Stimulated activated CD4-positive, alpha-beta T cell treated with anti-CD3 and anti-CD28 coated beads, Interleukin-15, amount 100 ng/mL, for 1 hour (primary cell): Measurements from ENCODE around the gene SAP30BP.

Experiments used
- DNase-seq, 2 donors: peaks; one replicate each; pipeline ENCODE4 v3.0.0-alpha.2; 2020; ENCODE audit warnings: low read depth in 1 of 2, low spot score in 1 of 2

The SAP30BP gene

DNA sequence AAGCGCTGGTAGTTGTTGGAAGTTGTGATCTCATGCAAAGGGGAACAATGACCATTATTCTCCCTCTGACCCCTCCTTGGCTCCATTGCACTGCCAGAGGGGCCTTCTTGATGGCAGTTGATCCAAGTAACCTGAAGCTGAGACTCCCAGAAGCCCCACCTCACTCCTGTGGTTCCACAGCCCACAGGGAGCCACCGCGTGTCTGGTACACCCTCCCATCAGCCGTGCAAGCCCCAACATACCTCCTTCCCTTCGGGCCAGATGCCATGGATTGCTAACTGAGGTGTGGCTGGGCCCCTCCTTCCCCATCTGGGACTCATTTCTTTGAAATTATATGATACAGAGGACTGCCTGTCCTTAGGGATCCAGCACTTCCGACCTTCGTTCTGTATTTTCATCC lies 17.8 kb downstream of the SAP30BP start:
- DNase-seq: no peak

DNA sequence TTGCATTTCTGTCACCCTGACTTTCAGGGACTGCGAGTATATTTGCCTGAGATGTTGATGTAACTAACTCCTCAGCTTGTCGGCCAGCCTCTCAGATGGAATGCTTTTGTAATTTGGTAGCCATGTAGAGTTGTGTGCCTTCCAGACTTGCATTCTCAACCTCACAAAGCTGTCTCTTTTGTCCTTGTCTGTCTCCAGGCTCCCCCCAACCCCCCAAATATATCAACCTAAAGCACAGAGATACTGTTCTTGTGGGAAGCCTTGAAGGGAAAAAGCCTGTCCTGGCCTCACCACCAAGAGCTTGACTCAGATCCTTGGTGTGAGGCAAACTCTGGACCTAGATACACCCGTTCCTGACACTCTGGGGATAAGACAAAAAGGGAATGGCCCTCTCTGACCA lies 18.4 kb downstream of the SAP30BP start:
- DNase-seq: no peak

DNA sequence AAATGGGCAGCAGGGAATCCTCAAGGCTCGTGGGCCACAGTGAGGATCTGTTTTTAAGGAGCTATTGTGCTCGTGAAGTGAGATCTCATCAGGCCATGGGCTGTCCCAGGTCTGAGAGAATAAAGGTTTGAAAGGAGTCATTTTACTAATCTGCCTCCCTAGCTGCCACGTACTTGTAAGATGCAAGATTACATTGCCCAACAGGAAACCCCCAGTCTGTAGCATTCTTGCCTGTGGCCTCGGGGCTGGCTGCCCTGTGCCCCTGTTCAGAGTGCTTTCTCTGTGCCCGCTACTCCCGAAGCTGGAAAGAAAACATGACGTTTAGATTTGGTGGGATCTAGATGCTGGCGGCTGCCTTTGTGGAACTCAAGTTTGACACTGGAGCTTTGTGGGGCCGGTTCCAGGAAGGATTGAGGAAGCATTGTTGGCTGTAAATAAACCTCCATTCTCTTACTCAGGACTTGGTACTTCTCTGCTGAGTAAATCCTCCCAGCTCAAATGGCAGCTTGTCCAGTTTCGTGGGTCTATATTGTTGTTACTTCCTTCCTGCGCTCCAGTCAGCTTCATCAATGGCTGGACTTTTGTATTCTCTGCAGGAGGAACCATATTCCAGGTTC lies 21.2 kb downstream of the SAP30BP start:
- no peak for DNase-seq

DNA sequence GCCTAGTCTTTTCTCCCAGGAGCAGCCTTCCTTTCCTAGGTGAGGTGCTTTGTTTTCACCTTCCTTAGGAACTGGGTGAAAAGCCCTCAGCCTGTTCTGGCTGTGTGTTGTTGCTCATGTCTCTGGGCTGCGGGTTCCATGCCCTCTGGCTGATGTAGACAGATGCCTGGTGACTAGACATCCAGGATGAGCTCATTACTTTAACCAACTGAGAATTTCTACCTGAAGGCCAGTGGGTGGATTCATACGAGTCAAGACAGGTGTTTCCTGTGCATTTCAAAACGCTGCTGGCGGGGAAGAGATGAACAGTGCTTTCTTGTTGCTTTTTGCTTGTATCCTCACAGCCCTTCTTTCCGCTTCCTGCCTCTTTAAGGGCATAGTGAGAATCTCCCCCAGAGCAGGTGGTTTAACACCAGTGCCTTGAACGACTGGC lies 22.3 kb downstream of the SAP30BP start:
- peak in 1 of 2 donors; percentile 7 for DNase-seq

DNA sequence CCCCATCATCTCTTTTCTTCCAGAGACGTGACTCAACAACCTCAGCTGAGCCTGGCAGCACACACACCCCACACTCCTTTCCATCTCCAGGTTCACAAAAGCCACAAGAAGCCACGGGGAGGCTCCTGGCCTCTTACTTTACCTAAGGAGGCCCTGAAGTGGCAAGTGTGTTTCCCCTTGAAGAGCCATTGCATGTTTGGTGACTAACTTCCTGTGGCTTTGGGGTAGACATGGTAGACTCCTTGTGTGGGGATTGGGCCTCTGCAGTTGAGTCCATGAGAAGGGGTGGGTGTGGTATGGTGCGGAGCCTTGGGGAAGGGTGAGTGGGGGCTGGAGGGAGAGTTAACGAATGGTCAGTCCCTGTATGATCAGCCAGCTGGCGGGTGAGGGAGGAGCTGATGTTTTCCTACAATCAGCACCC lies 24.2 kb downstream of the SAP30BP start:
- no peak for DNase-seq

DNA sequence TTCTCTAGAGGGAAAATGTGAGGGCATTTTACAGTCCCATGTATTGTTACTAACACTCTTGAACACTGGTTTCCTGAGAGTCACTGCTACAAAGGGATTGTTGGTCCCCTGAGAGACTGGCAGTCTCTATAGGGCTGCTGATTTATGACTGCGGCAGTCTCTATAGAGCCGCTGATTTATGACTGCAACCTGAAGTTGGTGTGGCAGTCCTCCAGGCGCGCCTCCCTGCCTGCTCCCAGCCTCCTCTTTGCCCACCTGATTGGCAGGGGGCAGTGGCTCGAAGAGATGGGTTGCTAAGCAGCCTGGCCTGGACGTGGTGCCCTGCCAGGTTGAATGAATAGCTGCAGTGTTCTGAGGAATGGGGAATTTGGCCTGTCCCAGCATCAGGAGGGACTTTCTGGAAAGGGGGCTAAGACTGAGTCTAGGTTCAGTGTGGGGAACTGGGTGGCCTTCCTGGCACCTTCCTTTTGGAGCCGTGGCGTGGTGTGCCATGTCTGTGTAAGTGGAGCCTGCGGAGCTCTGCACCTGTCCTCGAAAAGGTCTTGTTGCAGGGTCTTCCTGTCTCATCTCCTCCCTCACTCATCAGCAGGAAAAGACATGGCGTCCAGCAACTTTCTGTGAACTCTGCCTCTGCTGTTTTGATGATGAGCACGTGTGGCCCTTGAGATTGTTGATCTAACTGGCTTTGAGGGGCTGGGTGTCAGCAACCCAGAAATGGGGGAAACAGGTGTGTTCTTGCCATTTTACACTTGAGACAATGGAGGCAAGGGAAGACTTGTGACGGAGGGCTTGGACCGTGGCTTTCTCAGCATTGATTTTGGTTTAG lies 24.9 kb downstream of the SAP30BP start:
- DNase-seq: no peak

DNA sequence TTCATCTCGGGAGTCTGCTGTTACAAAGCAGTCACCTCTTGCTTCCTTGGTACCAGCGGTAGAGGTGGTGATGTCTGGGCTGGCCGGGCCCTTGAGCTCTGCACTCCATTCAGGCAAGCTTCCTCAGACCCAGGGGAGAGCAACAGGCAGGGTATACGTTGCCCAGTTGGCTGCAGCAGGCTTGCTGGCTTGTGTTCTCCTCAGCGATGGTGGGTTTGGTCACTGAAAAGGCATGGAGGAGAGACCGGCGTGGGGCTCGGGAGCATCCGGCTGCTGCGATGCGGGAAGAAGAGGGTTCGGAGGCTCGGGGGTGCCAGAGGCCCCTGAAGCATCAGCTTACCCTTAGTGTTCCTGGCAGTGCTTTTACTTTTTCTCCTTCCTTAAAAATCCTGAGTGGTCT lies 25.8 kb downstream of the SAP30BP start:
- DNase-seq: no peak

DNA sequence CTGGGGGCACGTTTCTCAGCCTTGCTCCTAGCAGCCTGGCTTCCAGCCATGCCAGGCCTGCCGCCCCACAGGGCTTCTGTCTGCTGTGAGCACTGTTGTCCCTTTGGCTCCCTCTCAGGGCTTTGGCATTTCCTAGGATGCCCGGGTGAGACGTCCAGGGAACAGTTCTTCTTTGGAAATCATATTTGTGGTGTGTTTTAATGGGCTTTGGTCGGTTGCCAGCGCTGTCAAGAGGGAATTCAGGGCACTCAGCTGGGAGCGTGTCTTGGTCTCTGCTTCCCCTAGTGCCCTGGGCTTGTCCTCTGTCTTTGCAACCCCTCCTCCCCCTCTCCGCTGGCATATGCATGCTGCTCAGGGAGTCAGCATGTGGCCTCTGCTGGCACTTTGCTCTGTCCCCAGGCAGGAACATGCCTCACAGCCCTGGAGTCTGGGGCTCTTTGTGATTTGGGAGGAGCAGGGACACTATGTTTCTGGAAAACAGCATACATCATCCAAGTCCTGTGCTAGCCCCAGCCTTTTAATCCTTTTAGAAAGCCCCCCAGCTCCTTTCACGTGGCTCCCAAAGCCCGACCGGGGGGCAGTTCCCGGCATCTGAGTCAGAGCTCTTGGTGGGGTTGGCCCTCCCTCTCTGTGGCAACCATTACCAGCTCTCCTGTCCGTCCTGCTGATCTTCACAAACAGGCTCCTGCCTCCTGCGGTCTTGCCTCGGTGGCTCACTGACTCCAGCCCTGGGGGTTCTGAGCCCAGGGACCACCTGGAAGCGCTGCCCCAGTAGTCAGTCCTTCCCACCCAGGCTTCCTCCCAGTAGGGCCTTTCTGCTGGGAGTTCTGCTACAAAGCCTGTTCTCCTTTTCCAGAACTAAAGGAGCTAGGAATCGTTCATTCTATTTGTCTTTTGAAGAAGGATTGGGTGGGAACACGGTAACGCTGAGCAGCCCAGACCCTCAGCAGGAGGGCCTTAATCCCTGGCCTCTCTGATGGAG lies 26.7 kb downstream of the SAP30BP start:
- no peak for DNase-seq

DNA sequence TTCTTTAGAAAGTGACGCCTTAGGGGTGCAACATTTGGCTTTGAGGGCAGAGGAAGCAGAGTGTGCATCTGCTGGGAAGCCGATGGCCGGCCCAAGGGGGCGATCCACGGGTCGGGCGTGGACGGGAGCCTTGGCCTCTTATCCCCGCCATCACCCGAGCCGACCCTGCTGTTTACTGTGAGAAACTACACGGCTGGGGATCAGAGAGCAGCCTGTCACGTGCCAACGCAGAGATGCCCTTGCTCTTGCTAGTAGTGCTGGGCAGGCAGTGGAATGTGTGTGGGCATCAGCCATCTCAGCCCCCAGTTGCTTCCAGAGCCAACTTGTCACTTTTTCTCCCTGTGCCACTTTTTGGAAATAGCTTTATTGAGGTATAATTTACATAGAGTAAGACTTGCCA lies 27.4 kb downstream of the SAP30BP start:
- no peak for DNase-seq

DNA sequence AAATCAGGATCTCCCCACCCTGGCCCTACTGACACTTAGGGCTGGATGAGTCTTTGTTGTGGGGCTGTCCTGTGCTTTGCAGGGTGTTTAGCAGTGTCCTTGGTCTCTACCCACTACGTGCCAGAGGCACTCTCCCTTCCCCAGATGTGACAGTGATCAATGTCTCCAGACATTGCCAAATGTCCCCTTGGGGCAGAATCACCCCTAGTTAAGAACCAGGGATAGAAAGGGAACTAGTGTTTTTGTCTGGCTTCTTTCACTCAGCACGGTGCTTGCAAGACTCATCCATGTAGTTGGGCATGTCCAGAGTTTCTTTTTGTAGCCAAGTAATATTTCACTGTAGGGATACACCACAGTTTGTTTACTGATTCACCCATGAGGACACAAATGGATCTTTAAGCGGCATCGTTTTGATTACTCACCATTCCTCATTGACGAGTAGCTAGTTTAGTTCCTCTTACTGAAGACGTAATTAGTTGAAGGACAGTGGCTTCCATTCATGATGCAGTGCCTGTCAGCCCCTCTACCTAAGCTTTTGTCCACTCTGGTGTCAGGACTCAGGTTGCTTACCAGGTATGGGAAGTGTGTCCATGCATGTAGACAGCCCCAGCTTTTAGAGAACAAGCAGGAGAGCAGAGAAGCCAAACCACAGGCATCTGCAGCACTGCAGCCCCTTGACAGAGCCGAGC lies 28.1 kb downstream of the SAP30BP start:
- no peak for DNase-seq

DNA sequence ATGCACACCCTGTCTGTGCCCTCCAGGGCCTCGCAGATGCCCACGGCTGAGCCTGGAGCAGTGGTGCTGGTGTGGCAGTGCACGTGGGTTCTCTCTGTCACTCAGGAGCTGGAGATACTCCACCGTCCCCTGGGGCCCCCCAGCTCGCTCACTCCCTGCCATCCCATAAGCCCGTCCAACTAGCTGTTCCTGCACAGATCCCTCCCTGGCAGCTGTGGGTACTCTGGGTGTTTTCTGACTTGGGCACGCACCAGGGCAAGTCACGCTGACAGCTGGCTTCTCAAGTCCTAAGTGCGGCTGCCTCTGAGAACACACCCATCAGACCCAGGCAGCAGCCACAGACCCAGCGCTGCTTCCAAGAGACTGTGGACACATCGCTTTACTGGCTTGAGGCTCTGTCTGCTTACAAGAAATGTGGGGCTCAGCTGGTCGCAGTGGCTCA lies 28.7 kb downstream of the SAP30BP start:
- DNase-seq: no peak

DNA sequence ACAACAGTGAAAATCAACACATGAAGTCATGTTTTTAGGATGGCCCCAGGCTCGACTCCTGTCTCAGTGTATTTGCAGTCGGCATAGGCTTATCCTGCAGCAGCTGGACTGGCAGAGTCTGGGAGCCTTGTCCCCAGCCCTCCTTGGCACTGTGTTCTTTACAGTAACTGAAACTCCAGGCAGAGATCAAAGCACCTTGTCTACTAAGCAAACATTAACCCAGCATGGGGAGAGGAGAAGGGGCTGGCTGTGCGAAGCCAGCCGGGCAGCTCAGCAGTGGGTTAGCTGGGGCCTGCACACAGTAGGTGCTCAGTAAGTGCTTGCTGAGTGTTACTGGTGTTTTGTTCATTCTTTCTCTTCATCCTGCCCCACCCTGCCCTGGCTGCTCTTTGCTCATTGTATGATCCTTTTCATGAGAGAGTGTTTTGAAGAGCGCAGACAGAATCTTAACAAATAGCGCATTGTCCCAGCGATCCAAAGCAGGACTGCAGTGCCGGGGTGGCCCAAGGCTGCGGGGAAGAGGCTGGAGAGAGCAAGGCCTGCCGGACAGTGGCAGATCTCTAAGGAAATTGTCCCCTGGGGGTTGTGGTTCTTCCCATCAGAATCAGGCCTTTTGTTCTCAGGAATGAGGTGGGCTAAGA lies 30.6 kb downstream of the SAP30BP start:
- DNase-seq: no peak

DNA sequence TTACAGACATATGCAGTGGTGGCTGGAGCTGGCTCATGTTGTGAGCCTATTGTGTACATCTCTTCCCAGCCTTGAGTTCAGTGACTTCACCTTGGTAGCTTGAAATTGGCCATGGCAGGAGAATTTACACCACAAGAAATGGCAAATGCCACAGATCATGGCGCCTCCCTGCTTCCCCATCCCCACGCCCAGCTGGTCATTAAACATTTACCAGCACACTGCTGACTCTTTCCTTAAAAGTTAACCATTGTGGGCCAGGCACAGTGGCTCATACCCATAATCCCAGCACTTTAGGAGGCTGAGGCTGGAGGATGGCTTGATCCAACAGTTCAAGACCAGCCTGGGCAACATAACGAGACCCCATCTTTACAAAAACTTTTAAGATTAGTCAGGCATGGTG lies 31.5 kb downstream of the SAP30BP start:
- no peak for DNase-seq

DNA sequence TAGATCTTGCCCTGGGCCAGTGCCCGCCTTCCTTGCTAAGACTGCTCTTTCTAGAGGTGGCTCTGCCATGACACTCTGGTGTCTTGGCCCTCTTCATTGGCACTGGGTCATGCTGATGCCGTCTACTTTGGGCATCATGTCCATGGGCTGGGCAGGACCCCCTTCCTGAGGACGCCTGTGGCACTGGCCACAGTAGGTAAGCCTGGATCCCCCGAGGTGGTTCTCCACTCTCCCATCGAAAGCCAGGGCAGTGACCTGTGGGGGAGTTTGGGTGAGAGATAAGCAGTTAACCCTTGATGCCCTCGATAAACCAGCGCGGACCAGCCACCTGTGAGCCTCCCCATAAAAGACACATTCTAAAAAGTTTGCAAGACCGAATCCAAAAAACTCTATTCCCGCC lies 34.1 kb downstream of the SAP30BP start:
- no peak for DNase-seq

DNA sequence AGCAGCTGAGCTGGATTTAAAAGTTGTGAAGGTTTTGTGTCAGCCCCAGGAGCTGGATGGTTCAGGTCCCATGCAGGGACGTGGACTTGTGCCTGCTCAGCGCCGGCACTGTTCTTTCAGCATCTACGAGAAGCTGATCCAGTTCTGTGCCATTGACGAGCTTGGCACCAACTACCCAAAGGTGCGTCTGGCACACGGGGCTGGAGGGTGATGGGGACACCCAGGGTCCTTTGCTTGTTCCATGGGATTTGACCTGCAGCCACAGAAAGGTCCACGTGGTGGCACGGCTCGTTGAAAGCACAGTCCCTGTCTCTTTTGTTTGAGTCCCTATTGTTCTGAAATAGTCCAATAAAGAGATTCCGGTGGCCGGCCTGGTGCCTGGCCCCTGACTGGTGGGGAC lies 36.1 kb downstream of the SAP30BP start:
- DNase-seq: no peak

DNA sequence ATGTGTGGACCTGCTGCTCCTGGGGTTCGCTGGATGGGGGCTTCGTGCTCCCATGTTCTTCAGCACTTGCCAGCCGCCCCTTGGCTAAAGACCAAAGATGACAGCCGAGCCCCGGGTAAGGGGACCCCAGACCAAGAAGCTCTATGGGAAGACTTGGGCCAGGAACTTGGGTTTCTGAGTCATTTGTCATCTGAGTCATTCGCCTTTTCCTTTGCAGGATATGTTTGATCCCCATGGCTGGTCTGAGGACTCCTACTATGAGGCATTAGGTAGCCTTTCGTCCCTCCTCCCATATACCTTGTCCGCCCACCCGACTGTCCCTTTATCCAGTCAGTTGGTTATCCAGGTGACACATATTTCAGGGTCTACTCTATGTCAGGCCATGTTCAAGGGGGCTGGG lies 36.5 kb downstream of the SAP30BP start:
- DNase-seq: no peak

DNA sequence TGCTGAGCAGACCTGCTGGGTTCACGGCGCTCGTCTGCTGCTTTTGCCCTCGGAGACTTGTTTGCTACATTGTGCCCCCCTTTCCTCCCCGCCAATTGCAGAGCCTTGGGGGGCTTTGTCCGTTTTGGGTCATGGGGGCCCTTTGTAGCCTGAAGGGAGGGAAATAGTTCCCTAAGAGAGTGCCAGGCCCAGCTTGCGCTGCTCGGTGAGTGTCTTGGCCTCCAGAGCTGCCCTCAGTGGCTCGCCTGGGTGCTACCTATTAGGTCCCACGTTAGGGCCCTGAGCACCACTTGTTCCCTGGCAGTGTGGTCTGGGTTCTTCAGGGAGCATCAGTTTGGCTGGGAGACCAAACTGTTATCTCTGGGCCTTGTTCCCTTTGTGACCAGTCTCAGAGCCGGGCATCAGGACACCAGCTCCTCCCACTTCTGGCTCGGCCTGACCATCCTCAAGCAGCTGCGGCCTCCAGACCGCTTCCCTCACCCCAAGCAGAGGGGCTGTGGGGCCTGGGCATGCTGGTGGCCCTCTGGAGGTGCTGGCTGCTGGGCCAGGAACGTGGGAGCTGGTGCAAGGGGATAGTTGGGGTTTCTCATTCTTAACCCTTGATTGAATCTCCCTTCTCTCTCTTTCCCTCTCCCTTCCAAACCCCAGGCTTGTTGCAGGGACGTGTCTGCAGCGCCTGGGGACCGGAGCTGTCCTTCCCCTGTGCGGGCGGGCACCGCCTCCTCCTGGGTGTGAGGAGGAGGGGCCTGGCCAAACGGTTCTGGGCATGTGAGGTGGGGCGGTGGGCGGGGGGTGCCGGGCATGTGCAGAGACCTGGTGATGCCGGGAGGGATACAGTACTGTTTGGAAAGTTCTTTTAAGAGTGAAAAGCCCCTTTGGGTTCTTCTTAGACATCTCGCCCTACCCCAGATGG lies 38.1 kb downstream of the SAP30BP start:
- no peak for DNase-seq

DNA sequence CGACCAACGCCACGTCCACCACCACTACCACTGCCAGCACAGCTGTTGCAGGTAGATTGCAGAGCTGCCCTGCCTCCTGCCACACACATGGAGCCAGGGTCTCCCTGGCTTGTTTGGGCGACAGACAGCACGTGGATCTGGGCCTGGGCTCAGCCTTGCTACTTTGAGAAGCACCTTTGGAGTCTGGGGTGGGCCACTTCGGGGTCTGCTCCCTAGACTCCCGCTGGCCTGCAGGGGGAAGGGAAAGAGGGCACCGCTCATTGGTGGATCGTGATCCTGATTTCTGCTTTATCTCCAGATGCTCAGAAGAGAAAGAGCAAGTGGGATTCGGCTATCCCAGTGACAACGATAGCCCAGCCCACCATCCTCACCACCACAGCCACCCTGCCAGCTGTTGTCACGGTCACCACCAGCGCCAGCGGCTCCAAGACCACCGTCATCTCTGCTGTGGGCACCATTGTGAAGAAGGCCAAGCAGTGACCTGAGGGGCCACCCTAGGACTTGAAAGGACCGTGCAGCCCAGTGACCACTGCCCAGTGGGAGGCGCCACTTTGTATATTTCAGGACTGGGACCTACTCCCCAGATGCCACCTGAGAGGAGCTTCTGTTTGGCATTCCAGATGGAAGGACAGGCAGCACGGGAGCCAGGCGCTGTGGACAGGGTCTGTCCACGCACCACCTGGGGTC lies 39.0 kb downstream of the SAP30BP start:
- no peak for DNase-seq

DNA sequence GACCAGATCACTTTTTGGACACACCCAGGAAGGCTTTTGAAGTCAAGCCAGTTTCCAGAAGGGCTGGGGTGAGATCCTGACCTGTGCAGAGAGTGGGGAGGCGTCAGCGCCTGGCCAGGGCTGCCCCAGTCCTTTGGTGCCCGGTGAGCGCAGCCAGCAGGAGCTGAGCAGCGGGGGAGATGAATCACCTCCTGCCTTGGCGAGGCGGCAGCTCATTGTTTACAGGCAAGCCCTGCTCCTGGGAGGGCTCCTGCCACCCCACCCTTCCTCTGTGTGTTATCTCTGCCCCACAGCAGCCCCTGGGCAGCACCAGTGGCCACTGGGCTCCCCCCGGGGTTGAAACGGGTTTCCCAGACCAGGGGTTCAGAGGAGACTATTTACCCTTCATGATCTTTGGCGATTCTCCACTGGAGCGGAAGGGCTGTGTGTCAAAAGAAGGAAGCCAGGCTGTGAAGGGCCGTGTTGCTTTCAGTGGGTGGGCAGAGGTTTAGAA lies 40.0 kb downstream of the SAP30BP start:
- DNase-seq: no peak
